Endothelial cell of umbilical vein (primary cell): ENCODE measurements around the gene CCDC6. TPM values are rescaled to one million over a fixed set of nuclear protein-coding genes. Genes with fewer than 3 reads are reported as not detected.

ENCODE experiments used
- BruUV-seq: library from RNA; stranded (reverse); fragments of 400-500 nt; replicated peaks from 2 replicates; lab custom pipeline; 2021; lab: Mats Ljungman, UMichigan
- CTCF ChIA-PET: fragments of 300-600, 350-600 bp; sonication (Branson Sonifier 250); formaldehyde crosslinking; loops from one replicate; lab custom pipeline; 2021; ENCODE audit warnings: antibody characterized with exemption, inconsistent platforms; lab: Charles Lee
- POLR2A ChIA-PET: fragments of 300-600, 350-600 bp; sonication (Branson Sonifier 250); formaldehyde crosslinking; loops from one replicate; lab custom pipeline; 2021; ENCODE audit warnings: antibody characterized with exemption, inconsistent platforms; lab: Charles Lee
- DNase-seq: peaks from one replicate; pipeline ENCODE4 v3.0.0-alpha.2; 2011; ENCODE audit warnings: low read depth, low spot score
- FAIRE-seq: peaks from 2 replicates; lab custom pipeline; 2011; peaks lifted over from hg19 to GRCh38; lab: Jason Lieb, UNC
- H2AFZ ChIP-seq: 2 replicates; pipeline ENCODE4 v1.6.0; 2012; ENCODE audit warnings: low read depth, low read length, control low read depth, inconsistent platforms
- H3K27ac ChIP-seq: 2 replicates; pipeline ENCODE4 v1.5.1; 2011; ENCODE audit warnings: low read depth, mild to moderate bottlenecking, control low read depth, low read length, moderate library complexity; ENCODE audit not compliant: insufficient read depth
- H3K27me3 ChIP-seq, 2 experiments: 2 replicates each; pipeline versions ENCODE4 v1.6.0 to v1.6.1; 2011; ENCODE audit warnings: low read length in 2 of 2, mixed read lengths in 1 of 2; ENCODE audit not compliant: control insufficient read depth in 2 of 2, insufficient read depth in 2 of 2
- H3K36me3 ChIP-seq, 2 experiments: 2 replicates in 1 of 2; 3 replicates in 1 of 2; pipeline ENCODE4 v1.5.1; 2011; ENCODE audit warnings: low read length in 2 of 2, mild to moderate bottlenecking in 1 of 2, moderate library complexity in 1 of 2; ENCODE audit not compliant: control insufficient read depth in 2 of 2, insufficient read depth in 2 of 2; ENCODE audit errors: extremely low read depth in 1 of 2
- H3K4me1 ChIP-seq: 3 replicates; pipeline ENCODE4 v1.5.1; 2011; ENCODE audit warnings: mild to moderate bottlenecking, low read length; ENCODE audit not compliant: control insufficient read depth, insufficient read depth; ENCODE audit errors: extremely low read depth
- H3K4me2 ChIP-seq: 2 replicates; pipeline ENCODE4 v1.6.1; 2011; ENCODE audit warnings: low read length, control low read depth, mixed read lengths; ENCODE audit not compliant: insufficient read depth
- H3K4me3 ChIP-seq, 3 experiments: fragments of 200-600 bp in 1 of 3; sonication (generic), shearing (Covaris generic) in 1 of 3; replicated peaks in 1 of 3; 2 replicates each; pipeline ENCODE4 v1.5.1; 2011 to 2016; ENCODE audit warnings: control low read depth in 3 of 3, low read length in 3 of 3, mild to moderate bottlenecking in 2 of 3, inconsistent platforms in 1 of 3, low read depth in 1 of 3, moderate library complexity in 1 of 3; ENCODE audit not compliant: insufficient read depth in 1 of 3
- H3K79me2 ChIP-seq: 2 replicates; pipeline ENCODE4 v1.6.0; 2012; ENCODE audit warnings: low read length, inconsistent platforms; ENCODE audit not compliant: control insufficient read depth, insufficient read depth
- H3K9ac ChIP-seq: replicated peaks from 2 replicates; pipeline ENCODE3; 2011; ENCODE audit warnings: low read length, control low read depth; ENCODE audit not compliant: insufficient read depth; ENCODE audit errors: extremely low read depth
- H3K9me1 ChIP-seq: replicated peaks from 3 replicates; pipeline ENCODE4 v1.6.0; 2011; ENCODE audit warnings: mild to moderate bottlenecking, low read length; ENCODE audit not compliant: control insufficient read depth, insufficient read depth; ENCODE audit errors: extremely low read depth
- H3K9me3 ChIP-seq: replicated peaks from 2 replicates; pipeline ENCODE4 v1.5.1; 2012; ENCODE audit warnings: low read length, inconsistent platforms; ENCODE audit not compliant: control insufficient read depth, insufficient read depth
- H4K20me1 ChIP-seq: replicated peaks from 2 replicates; pipeline ENCODE3; 2011; ENCODE audit warnings: mild to moderate bottlenecking, low read length; ENCODE audit not compliant: control insufficient read depth, insufficient read depth; ENCODE audit errors: extremely low read depth
- CTCF ChIP-seq, 2 donors: IDR thresholded peaks; 1 replicate in 1 of 2; 2 replicates in 1 of 2; pipeline ENCODE4 v1.5.1; 2011; ENCODE audit warnings: low read length in 2 of 2, mild to moderate bottlenecking in 2 of 2, moderate library complexity in 2 of 2, control low read depth in 1 of 2, inconsistent platforms in 1 of 2, low read depth in 1 of 2; ENCODE audit not compliant: insufficient read depth in 1 of 2; ENCODE audit errors: extremely low read depth in 1 of 2
- EZH2 ChIP-seq: IDR thresholded peaks from 2 replicates; pipeline ENCODE4 v1.6.1; 2012; ENCODE audit warnings: borderline replicate concordance, low read depth, mild to moderate bottlenecking, moderate library complexity, low read length, inconsistent platforms; ENCODE audit not compliant: severe bottlenecking
- FOS ChIP-seq: IDR thresholded peaks from 2 replicates; pipeline ENCODE4 v1.6.1; 2011; ENCODE audit warnings: mild to moderate bottlenecking, low read length, moderate library complexity, borderline replicate concordance; ENCODE audit not compliant: insufficient read depth
- GATA2 ChIP-seq: IDR thresholded peaks from 2 replicates; pipeline ENCODE4 v1.7.0; 2011; ENCODE audit warnings: low read depth, mild to moderate bottlenecking, moderate library complexity, mixed read lengths, low read length; ENCODE audit not compliant: insufficient read length, insufficient read depth
- POLR2A ChIP-seq: IDR thresholded peaks from 2 replicates; pipeline ENCODE4 v1.6.1; 2012; ENCODE audit warnings: low read depth, mild to moderate bottlenecking, control low read depth, low read length
- POLR2AphosphoS5 ChIP-seq: IDR thresholded peaks from 2 replicates; pipeline ENCODE4 v1.6.1; 2012; ENCODE audit warnings: low read depth, mild to moderate bottlenecking, control low read depth, low read length, moderate library complexity; ENCODE audit not compliant: insufficient read depth
- dilution Hi-C: fragments of 300-500 bp; cut with MboI; formaldehyde crosslinking; loops from one replicate; pipeline ENCODE4 v1.15.0; 2019; ENCODE audit warnings: low sequenced_read_pairs; ENCODE audit not compliant: extremely low pct_ligation_motif_present
- intact Hi-C: fragments of 100-400 bp; cut with micrococcal nuclease; formaldehyde crosslinking; loops from one replicate; pipeline ENCODE4 v1.10.0; 2022
- polyA plus RNA-seq, 4 experiments: library from polyadenylated mRNA; depleted of rRNA in 3 of 4; stranded (reverse) in 3 of 4; unstranded in 1 of 4; fragments of >200 nt; gene quantifications; 2 replicates each; pipeline versions ENCODE4 v1.2.1 to v1.2.3, GENCODE V29; 2011 to 2012; ENCODE audit warnings: missing spikeins in 1 of 4
- total RNA-seq: library from RNA; stranded (reverse); gene quantifications from 2 replicates; pipeline ENCODE4 v1.2.3, GENCODE V29; 2021

CCDC6 gene
- total and polyA plus RNA-seq, 2 donors (not counting 3 experiments of a cell fraction or from before 2014, with no cell fraction given), result 16.8 to 36.8 TPM

- Histone ChIP-seq H3K27ac (no peak overlapping the region), H3K36me3 (no peaks in the 10 kb centered on the region), H3K4me3 (no peak overlapping the region), H3K27me3 (no peaks in the 10 kb centered on the region), H2AFZ (no peak overlapping the region), H4K20me1 (no peaks in the 10 kb centered on the region), H3K9me3 (no peaks in the 10 kb centered on the region), H3K9ac (no peak overlapping the region), H3K4me1 (peaks cover 6% of the 10 kb centered on the region), H3K9me1 (no peaks in the 10 kb centered on the region), H3K4me2 (no peak overlapping the region), H3K79me2 (peaks cover 21% of the 10 kb centered on the region)
- no peak for TF ChIP-seq POLR2AphosphoS5
- no peak for TF ChIP-seq EZH2
- TF ChIP-seq GATA2, result no peak
- TF ChIP-seq POLR2A, result no peak
- TF ChIP-seq FOS, result no peak
- TF ChIP-seq CTCF (IDR thresholded peaks at IDR 0.05; ENCODE audit: extremely low read depth in 1 of 2, insufficient read depth in 1 of 2, low read depth in 1 of 2, low read length in 2 of 2), result no peak
- DNase-seq (no peak), FAIRE-seq (no peak)
- POLR2A ChIA-PET, result interaction anchor here (0.7 kb wide), 1 partner anchor 12 kb away, joined by 3 read pairs; no protein-coding TSS in a partner anchor
- intact Hi-C loops (no loop called here), dilution Hi-C loops (no loop called here)
- BruUV-seq, result no TSS peak
- CTCF ChIA-PET, result interaction anchor here (2.6 kb wide), 1 partner anchor 21 kb away, joined by 10 read pairs; no protein-coding TSS in a partner anchor
Observed at GRCh38 chr10:59851864-59852263, 54.5 kb downstream of the CCDC6 start.
